ENCODE data around the gene QRFP.

QRFP gene

DNA sequence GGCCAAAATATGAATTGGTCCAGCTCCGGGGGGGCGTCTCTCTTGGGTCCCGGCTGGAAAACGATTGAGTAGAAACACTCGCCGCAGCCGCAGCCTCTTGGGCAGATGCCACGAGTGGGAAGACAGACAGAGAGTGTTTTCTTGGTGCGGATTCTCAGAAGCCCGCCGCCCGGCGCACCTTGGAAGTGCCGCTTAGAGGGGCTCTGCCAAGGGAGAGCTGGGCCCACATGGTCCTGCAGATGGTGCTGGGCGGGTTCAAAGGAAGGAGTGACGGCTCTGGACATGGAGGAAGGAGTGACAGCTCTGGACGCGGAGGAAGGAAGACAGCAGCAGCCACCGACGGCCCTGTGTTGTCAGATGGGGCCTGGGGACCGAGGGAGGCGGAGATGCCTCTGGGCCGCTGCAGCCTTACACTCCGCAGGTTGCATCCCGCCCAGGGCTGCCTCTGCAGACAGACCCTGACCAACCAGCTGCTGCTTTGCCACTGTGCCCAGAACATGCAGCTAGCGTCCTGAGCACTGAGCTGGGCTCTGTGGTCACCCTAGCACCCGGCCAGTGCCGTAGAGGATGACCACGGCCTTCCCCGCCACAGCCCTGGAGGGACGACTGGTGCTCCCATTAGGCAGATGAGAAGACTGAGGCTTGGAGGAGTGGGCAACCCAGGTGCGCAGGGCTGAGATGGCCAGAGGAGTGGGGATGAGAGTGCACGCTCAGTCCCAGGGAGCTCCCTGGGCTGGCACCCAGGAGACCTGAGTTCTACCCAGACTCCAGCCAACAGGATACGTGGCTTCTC, 20.8 kb upstream of the QRFP start:
- H3K9me2 ChIP-seq (replicated peaks; ENCODE audit: insufficient read depth, low read length): no peaks in the 10 kb centered on the region
- no peaks in the 10 kb centered on the region for H4K20me1 ChIP-seq (ENCODE audit: insufficient read depth, low read length)
- H3F3A ChIP-seq (ENCODE audit: insufficient read depth, low read length): no peaks in the 10 kb centered on the region
- no peak overlapping the region for H3K4me3 ChIP-seq (ENCODE audit: low read length)
- H3K36me3 ChIP-seq (replicated peaks; ENCODE audit: insufficient read depth, low read length): no peaks in the 10 kb centered on the region
- H3K4me2 ChIP-seq (ENCODE audit: low read depth, low read length): no peak overlapping the region
- no peak overlapping the region for H2AFZ ChIP-seq (ENCODE audit: low read length)
- peaks cover 100% of the 10 kb centered on the region for H3K27me3 ChIP-seq (replicated peaks; ENCODE audit: insufficient read depth, low read length)
- no peak for DNase-seq
- H3K27ac ChIP-seq (ENCODE audit: low read length): no peak overlapping the region
- H3K4me1 ChIP-seq (ENCODE audit: low read length): no peaks in the 10 kb centered on the region
- H3K9ac ChIP-seq (ENCODE audit: low read length): no peak overlapping the region
- H3K9me3 ChIP-seq (replicated peaks; ENCODE audit: insufficient read depth, low read length): no peaks in the 10 kb centered on the region
- no peaks in the 10 kb centered on the region for H3K79me2 ChIP-seq (ENCODE audit: low read length)
- TF ChIP-seq EZH2 (optimal IDR thresholded peaks at IDR 0.05; ENCODE audit: low read depth, low read length): no peak
- TF ChIP-seq, protein P1, sequence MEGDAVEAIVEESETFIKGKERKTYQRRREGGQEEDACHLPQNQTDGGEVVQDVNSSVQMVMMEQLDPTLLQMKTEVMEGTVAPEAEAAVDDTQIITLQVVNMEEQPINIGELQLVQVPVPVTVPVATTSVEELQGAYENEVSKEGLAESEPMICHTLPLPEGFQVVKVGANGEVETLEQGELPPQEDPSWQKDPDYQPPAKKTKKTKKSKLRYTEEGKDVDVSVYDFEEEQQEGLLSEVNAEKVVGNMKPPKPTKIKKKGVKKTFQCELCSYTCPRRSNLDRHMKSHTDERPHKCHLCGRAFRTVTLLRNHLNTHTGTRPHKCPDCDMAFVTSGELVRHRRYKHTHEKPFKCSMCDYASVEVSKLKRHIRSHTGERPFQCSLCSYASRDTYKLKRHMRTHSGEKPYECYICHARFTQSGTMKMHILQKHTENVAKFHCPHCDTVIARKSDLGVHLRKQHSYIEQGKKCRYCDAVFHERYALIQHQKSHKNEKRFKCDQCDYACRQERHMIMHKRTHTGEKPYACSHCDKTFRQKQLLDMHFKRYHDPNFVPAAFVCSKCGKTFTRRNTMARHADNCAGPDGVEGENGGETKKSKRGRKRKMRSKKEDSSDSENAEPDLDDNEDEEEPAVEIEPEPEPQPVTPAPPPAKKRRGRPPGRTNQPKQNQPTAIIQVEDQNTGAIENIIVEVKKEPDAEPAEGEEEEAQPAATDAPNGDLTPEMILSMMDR (IDR thresholded peaks at IDR 0.05; ENCODE audit: low read length): no peak
- no peak for TF ChIP-seq EZH2phosphoT487 (IDR thresholded peaks at IDR 0.05; ENCODE audit: low read length)

DNA sequence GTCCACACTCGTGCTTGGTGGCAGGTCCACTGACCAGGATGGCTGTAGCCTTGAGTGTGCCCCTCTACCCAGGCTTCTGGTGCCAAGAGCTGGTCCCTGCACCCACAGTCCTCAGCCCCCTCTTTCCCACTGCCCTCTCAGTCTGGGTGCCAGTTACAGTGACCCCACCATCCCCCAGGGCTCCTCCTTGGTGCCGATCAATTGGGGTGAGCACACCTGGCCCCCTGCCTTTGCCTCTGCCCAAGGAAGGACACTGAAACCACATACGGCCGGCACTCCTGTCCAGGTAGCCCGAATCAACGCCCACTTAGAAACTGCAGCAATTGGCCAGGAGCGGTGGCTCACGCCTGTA, 18.5 kb upstream of the QRFP start:
- no peak overlapping the region for H3K9ac ChIP-seq (ENCODE audit: low read length)
- no peak overlapping the region for H3K4me3 ChIP-seq (ENCODE audit: low read length)
- H3K36me3 ChIP-seq (replicated peaks; ENCODE audit: insufficient read depth, low read length): no peaks in the 10 kb centered on the region
- H4K20me1 ChIP-seq (ENCODE audit: insufficient read depth, low read length): no peaks in the 10 kb centered on the region
- H2AFZ ChIP-seq (ENCODE audit: low read length): no peak overlapping the region
- H3K27me3 ChIP-seq (replicated peaks; ENCODE audit: insufficient read depth, low read length): peaks cover 92% of the 10 kb centered on the region
- H3K79me2 ChIP-seq (ENCODE audit: low read length): no peaks in the 10 kb centered on the region
- TF ChIP-seq EZH2phosphoT487 (IDR thresholded peaks at IDR 0.05; ENCODE audit: low read length) (no peak), EZH2 (optimal IDR thresholded peaks at IDR 0.05; ENCODE audit: low read depth, low read length) (no peak)
- TF ChIP-seq, protein P1 (IDR thresholded peaks at IDR 0.05; ENCODE audit: low read length): no peak
- no peaks in the 10 kb centered on the region for H3K9me2 ChIP-seq (replicated peaks; ENCODE audit: insufficient read depth, low read length)
- no peaks in the 10 kb centered on the region for H3F3A ChIP-seq (ENCODE audit: insufficient read depth, low read length)
- no peak overlapping the region for H3K4me2 ChIP-seq (ENCODE audit: low read depth, low read length)
- no peak for DNase-seq
- H3K9me3 ChIP-seq (replicated peaks; ENCODE audit: insufficient read depth, low read length): no peaks in the 10 kb centered on the region
- H3K27ac ChIP-seq (ENCODE audit: low read length): no peak overlapping the region
- no peaks in the 10 kb centered on the region for H3K4me1 ChIP-seq (ENCODE audit: low read length)

DNA sequence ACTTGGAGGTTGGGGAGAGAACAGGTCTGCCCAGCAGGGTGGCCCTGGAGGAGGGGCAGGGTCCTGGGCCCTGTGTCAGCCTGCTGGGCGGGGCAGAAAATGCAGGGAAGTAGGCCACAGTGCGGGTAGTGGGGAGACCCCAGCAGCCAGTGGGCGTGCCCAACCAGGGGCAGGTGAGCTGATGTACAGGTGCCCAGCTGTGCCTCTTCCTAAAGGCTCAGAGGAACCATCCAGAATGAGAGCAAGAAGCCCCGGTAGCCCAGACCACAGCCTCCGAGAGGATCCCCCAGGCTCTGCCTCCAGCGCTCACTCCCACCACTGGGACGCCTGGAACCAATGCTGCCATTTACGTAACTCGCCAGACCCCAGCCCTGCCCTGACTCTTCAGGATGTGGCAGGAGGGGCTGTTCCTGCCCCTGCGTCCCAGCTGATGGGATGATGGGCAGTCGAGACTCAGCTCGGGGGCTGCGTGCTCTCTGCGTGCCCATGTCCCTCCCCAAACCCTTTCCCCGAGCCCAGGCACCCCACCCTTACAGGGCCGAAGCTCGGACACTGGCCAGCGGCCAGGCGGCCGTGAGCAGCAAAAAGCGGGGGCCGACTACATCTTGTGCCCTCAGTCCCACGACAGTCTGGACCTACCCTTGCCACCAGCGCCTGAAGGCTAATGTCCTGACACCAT, 17.9 kb upstream of the QRFP start:
- H3K27me3 ChIP-seq (replicated peaks; ENCODE audit: insufficient read depth, low read length): peaks cover 89% of the 10 kb centered on the region
- no peaks in the 10 kb centered on the region for H3K9me2 ChIP-seq (replicated peaks; ENCODE audit: insufficient read depth, low read length)
- H4K20me1 ChIP-seq (ENCODE audit: insufficient read depth, low read length): no peaks in the 10 kb centered on the region
- no peak overlapping the region for H3K27ac ChIP-seq (ENCODE audit: low read length)
- H3K9ac ChIP-seq (ENCODE audit: low read length): no peak overlapping the region
- H3K9me3 ChIP-seq (replicated peaks; ENCODE audit: insufficient read depth, low read length): no peaks in the 10 kb centered on the region
- H2AFZ ChIP-seq (ENCODE audit: low read length): no peak overlapping the region
- H3K36me3 ChIP-seq (replicated peaks; ENCODE audit: insufficient read depth, low read length): no peaks in the 10 kb centered on the region
- no peak for DNase-seq
- no peak overlapping the region for H3K4me2 ChIP-seq (ENCODE audit: low read depth, low read length)
- H3K79me2 ChIP-seq (ENCODE audit: low read length): no peaks in the 10 kb centered on the region
- no peaks in the 10 kb centered on the region for H3F3A ChIP-seq (ENCODE audit: insufficient read depth, low read length)
- H3K4me1 ChIP-seq (ENCODE audit: low read length): no peaks in the 10 kb centered on the region
- TF ChIP-seq EZH2phosphoT487 (IDR thresholded peaks at IDR 0.05; ENCODE audit: low read length): no peak
- TF ChIP-seq, protein P1 (IDR thresholded peaks at IDR 0.05; ENCODE audit: low read length): no peak
- TF ChIP-seq EZH2 (optimal IDR thresholded peaks at IDR 0.05; ENCODE audit: low read depth, low read length): no peak
- H3K4me3 ChIP-seq (ENCODE audit: low read length): no peak overlapping the region
